Stimulated activated CD8-positive, alpha-beta memory T cell treated with anti-CD3 and anti-CD28 coated beads, Interleukin-15, amount 100 ng/mL, for 24 hours (primary cell): ENCODE measurements around the gene FN3K.

Experiments
- DNase-seq: peaks from one replicate; pipeline ENCODE4 v3.0.0-alpha.2; 2020; ENCODE audit warnings: low read depth

Gene FN3K

DNA sequence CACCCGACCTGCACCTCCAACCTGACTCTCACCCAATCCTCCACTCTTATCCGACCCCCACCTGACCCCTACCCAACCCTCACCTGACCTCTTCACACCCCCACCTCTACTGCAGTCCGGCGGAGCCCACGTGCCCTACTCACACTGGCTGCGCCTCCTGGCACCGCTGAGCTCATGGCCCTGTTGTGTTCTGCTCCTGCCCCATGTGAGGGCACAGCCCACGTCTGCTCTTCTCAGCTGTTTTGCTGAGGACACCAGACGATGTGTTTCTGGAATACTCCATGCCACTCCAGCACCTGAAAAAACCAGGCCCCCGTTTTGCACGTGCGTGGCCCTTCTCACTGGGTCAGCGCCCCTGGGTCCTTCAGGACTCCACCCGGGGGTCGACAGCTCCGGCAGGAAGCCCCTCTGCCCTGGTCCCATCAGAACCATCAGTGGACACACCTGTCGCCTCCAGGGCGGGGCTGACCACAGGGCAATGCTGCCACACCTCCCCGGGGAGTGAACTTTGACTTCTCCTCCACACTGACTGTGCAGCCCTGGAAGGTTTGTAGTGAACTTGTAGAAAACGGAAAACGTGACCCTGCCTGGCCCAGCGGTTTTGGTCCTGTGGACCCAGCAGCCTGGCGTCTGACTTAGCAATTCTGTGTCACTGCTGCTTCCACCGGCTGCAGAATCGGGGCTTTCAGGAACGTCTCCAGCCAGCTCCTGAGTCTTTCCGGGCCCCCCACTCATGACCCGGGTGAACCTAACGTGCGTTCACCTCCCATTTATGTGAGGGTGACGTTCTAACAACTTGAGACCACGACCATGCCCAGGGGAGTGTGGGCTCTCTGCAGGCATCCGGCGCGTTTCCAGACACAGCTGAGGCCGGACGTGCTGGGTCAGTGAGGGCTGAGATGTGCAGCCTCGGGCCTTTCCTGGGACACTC, 31.2 kb upstream of the FN3K start:
- DNase-seq, result no peak

DNA sequence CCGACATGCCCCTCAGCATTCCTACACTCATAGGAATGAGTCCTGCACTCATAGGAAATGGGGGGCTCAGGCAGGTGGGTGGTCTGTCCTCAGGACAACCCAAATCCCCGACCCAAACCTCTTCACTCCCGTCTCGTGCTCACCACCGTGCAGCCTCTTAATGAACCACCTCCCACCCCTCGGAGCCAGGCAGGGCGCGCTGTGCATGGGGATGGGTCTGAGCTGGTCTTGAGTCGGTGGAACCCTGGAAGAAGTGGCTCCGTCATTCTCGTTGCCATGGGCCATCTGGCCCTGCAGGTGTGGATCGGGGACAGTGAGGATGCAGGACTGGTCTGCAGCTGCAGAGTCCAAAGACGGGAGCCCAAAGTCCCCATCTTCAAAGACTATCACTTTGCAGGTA, 30.5 kb upstream of the FN3K start:
- DNase-seq, result no peak

DNA sequence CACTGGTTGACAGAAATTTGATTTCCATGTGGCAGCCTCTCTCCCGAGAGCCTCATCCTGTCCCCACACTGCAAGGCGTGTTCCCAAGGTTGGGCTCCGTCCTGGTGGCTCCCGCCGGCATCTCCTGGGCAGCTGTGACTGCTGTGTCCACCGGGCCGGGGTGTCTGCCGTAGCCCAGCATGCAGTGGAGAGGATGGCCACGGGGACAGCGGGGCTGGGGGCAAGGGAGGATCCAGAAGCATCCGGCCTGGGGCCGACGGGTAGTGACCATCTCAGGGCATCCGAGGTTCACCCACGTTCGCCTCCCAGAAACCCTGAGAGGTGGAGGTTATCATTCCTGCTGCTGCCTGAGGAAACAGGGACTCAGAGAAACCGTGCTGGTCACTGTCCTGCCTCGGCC, 29.7 kb upstream of the FN3K start:
- DNase-seq, result no peak

DNA sequence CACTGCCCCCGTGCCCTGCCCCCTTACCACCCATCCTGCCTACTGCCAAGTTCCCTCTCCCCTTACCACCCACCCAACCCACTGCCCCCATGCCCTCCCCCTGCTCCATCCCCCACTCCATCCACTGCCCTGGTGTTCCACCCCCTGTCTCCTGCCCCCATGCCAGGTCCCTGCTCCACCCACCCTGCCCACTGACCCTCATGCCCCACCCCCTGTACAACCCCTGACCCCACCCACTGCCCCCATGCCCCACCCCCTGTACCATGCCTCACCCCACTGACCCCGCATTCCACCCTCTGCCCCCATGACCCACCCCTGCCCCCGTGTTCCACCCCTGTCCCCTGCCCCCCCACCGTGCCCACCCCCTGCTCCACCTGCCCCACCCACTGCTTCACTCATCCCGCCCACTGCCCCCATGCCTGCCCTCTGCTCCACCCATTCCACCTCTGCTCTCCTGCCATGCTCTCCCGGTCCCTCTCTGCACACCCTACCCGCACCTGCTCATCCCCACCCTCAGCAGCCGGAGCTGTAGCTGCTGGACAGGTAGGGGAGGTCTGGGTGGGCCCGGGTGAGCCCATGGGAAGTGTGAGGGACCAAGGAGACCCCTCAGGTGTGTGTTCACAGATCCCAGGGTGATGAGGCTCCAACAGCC, 26.3 kb upstream of the FN3K start:
- DNase-seq, result no peak

DNA sequence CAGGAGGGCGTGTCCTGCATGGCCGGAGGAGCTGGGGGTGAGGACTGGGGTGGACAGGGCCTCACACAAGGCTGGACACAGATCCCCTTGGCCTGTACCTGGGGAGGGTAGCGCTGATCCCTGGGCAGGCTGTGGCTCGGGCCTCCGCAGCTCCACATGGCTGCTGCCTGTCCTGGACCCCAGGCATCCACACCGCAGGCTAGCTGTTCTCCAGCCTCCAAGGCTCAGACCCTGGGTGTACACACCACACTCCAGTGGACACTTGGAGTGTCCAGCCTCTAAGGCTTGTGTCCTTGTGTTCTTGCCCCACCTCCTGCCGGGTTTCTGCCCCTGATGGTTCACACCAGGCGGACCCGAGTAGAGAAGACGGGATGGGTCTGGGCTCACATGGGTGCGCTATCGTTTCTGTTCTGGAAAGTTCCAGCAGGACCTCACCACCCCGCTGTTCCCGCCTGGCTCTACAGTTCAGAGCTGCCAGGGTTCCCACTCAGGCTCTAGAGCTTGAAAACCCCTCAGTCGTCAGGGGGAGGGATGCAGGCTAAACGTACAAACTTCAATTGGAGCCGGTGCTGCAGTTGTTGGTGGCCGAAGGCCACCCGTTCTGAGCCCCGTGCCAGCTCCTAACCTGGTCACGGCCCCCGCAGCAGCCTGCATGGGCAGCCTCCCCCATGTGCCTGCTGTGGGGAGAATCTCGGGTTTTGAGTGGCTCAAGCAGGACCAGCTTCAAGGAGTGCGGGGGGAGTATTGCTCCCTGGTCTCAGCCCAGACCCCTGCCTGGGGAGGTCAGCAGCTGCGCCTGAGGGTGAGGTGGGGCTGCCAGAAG, 25.5 kb upstream of the FN3K start:
- DNase-seq, result no peak

DNA sequence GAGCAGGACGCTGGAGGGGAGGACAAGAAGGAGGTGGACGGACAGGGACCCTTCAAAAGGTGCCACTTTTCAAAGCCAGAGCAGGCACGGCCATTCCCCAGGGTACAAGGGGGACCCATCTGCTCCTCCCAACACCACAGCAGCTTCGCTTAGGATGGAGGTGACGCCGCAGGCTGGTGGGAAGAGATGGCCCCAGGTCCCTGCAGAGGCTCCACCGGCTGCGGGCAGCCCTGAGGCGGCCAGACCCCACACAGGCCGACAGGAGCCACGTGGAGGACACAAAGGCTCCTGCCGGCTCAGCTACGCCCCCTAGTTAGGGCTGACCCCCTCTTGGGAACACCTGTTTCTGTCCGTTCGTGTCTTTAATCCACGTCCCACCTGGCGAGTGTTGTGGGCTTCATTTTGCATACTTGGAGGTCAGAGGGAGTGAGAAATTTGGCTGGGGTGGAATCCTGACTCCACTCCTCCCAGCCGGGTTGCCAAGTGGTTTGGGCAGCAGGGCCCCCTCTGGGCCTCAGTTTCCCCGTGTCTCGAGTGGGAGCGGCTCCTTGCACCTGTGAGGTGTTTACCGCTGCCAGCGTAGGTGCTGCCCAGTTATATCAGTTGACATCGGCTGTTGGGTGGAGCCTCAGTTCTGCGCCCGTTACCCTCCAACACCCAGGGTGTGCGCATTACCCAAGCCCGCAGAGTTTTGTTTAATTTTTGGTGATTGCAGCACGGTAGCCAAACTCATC, 24.7 kb upstream of the FN3K start:
- no peak for DNase-seq

DNA sequence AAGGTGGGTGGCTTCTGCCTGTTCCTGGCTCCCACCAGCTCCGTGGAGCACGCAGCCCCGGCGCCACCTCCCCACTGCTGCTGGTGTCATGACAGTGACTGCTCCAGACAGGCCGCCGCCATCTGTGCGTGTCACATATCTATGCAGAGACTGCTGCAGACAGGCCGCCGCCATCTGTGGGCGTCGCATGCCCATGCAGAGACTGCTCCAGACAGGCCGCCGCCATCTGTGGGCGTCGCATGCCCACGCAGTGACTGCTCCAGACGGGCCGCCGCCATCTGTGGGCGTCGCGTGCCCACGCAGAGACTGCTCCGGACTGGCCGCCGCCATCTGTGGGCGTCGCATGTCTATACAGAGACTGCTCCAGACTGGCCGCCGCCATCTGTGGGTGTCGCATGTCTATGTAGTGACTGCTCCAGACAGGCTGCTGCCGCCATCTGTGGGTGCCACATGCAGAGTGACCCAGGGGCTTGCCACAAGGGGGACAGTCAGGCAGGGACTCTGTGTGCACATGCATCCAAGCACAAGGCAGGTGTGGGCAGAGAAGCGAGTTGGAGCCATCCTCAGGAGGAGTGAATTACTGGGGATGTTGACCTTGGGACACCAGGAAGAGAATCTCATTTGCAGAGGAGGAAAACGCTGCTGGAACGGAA, 22.2 kb upstream of the FN3K start:
- DNase-seq, result no peak

DNA sequence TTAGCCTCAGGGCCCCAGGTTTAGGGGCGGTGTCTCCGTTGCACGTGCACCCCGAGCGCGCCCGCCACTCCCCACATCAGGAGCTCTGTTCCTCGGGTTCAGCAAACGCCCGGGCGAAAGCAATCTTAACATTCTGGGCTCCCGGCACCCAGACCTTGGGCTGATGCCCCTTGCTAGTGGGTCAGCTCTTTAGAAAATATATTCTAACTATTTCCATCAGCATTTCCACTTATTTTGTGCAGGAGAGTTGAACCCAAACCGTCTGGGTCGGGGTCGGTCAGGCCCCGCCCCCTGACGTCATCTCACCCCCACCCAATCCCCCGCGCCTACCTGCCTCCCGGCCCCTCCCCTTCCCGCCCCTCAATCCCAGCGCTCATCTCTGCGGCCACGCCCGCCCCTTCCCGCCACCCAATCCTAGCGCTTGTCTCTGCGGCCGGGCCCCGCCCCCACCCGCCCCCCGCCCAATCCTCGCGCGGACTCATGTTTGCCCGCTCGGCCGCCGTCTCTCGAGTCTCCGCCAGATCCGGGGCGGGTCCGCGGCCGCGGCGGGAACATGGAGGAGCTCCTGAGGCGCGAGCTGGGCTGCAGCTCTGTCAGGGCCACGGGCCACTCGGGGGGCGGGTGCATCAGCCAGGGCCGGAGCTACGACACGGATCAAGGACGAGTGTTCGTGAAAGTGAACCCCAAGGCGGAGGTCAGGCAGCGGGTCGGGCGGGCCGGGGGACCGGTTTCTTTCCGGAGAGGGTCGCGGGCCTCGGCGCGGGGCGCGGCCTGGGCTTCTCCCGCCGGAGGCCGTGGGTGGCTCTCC, 19.0 kb upstream of the FN3K start, which contains the start of gene FN3KRP:
FN3KRP (plus strand) TSS at position 504 of the 808 bp plus-strand sequence; CDS start at position 554, 50 bp downstream.
- DNase-seq, result peak; percentile 82

DNA sequence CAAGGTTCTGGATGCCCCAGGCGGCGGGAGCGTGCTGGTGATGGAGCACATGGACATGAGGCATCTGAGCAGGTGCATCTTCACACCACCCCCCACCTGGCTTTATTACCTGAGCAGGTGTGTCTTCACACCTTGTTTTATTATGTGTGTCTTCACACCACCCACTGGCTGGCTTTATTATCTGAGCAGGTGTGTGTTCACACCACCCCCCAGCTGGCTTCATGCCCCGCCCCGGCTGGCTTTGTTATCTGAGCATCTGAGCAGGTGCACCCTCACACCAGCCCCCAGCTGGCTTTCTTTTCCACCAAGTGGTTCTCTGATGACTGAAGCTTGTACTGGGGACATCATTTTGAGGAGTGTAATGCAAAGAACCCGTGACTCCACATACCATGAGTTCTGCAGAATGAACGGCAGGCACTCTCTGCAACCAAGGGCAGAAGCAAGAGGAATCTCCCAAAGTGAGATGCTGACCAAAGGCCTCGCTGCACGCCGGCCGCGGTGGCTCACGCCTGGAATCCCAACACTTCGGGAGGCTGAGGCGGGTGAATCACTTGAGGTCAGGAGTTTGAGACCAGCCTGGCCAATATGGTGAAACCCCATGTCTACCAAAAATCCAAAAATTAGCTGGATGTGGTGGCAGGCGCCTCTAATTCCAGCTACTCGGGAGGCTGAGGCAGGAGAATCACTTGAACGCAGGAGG, 16.3 kb upstream of the FN3K start:
- no peak for DNase-seq

DNA sequence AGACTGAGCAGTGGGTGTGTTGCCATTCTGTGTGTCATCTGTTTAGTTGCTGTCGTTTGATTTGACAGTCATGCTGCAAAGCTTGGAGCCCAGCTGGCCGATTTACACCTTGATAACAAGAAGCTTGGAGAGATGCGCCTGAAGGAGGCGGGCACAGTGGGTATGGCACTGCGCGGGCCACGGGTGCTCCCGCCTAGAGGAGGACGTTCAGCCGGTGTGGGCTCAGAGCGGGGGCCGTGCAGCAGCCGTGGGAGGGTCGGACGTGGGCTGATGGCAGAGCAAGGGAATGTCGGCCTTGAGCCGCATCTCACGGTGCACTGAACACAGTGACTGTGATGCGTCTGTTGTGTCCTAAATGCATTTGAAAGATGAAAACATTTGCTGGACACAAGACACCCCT, 15.2 kb upstream of the FN3K start:
- DNase-seq, result no peak

DNA sequence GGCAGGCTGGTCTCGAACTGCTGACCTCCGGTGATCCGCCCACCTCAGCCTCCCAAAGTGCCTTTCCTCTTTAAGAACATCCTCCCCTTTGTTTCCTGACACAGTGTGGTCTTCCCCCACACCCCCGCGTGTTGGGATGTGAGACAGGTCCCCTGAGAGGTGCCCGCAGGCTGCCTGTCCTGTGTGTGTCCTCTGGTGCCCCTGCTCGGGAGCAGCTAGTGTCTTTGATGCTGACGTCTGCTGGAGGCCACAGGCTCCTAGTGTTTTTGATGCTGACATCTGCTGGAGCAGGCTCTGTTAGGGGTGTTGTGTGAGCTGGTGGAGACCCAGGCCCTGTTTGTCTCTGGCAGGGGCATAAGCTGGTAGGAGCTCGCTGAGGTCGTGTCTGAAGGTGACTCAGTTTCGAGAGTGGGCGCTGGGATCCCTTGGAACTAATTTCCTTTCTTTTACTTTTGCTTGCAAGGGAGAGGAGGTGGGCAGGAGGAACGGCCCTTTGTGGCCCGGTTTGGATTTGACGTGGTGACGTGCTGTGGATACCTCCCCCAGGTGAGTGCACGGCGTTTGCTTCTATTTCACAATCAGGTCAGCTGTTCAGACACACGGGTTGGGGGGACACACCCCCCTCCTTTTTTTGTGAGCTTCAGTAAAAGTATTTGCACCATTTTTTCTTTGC, 12.9 kb upstream of the FN3K start:
- DNase-seq, result no peak

DNA sequence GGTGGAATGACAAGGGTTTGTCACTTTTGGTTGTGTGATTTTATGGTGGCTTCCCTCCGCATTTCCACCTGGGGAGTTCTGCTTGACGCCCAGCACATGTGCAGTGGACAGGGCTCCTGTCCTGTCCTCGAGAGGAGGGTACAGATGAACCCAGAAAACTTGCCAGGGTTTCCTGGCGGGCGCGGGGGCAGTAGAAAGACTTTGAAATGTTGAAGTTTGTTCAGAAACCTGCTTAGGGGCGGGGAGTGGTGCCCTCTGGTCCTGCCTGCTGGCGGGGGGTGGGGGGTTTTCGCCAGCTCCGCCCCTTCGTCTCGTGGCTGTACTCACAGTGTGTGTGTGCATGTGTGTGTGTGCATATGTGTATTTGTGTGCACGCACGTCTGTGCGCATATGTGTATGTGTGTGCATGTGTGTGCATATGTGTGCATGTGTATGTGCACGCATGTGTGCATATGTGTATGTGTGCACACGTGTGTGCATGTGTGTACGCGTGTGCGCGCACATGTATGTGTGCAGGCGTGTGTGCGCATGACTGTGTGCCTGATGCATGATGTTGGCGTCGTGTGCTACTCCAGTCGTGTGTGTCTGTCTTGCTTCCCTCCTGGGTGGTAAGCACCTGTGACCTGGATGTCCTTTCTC, 12.1 kb upstream of the FN3K start:
- no peak for DNase-seq

DNA sequence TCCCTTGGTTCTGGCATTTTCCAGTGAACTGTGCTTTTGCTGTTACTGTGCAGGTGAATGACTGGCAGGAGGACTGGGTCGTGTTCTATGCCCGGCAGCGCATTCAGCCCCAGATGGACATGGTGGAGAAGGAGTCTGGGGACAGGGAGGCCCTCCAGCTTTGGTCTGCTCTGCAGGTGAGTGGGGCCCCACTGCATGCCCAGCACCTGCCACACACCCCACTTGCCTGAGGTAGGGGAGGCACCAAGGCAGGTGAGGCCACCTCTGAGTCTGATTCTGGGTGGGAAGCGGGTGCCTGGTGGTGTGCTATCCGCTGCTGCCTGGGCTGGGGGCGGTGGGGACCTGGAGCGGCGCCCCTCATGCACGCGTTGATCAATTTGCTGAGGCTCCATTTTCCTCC, 9.0 kb upstream of the FN3K start:
- DNase-seq, result no peak

DNA sequence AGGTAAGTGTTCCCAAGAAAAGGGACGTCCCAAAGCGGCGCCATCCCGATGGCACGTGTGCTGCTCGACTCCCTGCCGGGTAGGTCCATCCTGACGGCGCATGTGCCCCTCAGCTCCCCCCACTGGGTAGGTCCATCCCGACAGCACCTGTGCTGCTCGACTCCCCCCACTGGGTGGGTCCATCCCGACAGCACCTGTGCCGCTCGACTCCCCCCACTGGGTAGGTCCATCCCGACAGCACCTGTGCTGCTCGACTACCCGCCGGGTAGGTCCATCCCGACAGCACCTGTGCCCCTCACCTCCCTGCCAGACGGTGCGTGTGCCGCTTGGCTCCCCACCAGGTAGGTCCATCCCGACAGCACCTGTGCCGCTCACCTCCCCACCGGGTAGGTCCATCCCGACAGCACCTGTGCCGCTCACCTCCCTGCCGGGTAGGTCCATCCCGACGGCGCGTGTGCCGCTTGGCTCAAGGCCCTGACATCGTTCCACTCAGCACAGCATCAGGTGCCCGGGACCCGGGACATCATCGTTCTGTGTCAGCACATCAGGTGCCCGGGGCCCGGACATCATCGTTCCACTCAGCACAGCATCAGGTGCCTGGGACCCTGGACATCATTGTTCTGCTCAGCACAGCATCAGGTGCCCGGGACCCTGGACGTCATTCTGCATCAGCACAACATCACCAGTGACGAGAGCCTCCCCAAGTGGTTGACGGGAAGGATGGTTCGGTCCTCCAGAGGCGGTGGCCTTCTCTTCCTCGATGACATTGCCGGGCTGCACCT, 5.7 kb upstream of the FN3K start:
- DNase-seq, result no peak

DNA sequence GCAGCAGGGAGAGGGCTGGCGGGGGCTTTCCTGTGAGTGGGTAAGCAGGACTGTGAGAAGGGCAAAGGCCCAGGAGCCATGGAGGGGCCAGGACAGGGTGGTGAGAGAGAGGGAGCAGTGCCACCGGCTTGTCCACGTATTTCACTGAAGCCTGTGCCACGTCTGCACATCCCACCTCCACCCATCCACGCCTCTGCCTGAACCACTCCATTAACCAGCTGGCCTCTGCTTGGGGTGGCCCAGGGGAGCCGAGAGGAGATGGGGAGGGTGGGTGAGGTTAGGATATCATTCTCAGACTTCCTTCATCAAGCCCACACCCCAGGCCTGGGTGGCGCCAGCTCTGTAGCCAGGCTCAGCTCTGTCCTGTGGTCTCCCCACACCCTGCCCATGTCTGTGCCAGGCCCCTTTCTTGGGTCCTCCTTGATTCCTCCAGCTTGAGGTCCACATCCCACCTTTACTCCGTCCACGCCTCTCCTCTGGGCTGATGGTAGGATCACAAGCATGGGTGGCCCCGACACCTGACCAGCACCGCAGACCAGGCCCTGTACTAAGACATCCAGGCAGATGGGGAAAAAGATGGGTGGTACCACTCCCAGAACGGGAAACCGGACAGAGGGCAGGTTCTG, 3.2 kb upstream of the FN3K start:
- DNase-seq, result no peak

DNA sequence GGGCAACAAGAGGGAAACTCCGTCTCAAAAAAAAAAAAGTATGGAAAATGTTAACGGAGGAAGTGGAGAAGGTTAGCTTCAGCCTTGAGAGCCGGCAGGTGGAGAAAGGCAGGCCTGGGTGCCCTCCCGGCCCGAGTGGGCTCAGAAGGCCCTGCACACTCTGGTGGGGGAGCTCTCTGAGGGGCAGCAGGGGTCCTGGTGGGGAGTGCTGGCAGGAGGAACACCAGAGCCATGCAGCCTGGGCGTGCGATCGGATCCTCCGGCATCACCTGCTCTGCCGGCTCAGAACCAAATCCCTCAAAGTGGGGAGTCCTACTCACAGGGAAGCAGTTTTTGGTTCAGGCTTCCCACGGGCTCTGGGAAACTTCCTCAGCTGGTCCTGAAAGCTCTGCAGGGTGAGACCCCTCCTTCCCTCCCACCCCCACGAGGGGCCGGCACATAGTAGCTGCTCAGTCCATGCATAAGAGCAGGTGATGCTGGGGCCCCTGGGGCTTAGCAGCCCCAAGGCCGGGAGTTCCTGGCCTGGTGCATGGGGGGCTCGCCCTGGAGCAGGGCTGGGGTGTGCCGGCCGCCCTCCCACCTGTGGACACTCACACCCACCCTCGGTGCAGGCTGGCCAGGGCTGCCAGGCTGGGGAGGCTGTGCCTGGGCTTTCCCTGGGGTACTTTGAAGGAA, 1.2 kb downstream of the FN3K start:
- DNase-seq, result no peak
